Measurements from ENCODE around the gene TOX3. TPM values are rescaled to one million over a fixed set of nuclear protein-coding genes. Genes with fewer than 3 reads are reported as not detected.

Gene TOX3
- total and polyA plus RNA-seq, 2 of the 8 experiments (the other 6 are each of a cell fraction or from before 2014, with no cell fraction given): 16.7 to 31.2 TPM

DNA sequence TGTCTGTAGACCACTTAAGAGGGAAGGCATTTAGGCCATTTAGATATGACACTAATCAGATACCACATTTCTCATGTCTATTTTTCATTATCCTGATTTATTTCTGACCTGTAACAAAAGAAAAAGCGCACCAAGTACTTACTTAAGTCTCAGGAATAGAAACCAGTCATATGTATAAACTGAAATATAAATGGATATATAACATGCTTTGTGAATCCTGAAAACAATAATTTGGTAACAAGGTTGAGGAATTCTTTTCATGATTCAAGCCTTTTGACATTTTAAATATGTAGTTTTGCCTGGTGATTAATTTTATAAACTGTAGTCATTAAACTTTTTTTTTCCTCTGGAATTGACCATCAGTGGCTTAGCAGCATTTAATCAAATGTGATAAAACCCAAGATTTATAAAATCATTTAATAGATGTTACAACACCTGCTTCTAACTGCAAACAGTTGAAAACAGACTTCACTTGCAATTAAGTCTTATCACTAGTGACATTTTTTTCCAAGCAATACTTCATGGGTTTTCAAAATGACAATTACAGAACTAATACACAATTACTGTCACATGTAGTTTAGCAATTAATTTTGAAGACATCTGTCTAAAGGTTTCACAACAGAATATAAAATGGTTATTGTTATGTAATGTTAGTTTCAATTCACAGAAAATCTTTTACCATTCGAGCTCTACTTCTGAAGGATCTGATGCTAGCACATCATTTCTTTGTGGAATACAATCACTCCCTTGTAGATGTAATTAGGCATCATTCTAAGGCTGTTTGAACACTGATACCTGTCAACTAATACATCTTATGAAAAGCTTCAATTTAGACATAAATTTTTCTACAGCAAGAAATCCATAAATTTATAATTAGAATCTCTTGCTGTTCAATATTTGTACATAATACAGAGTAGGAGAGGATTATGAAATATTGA, 110.3 kb downstream of the TOX3 start:
- no peak overlapping the region for H3K4ac ChIP-seq (replicated peaks; ENCODE audit: insufficient read length, low read depth, low read length)
- H3K36me3 ChIP-seq (ENCODE audit: control insufficient read depth in 2 of 4, insufficient read depth in 4 of 4, low read length in 3 of 4): peaks cover 8 to 42% (median 21%) of the 10 kb centered on the region in 4 experiments
- no peak overlapping the region for H3K27ac ChIP-seq (ENCODE audit: low read depth, low read length)
- POLR2A ChIA-PET (ENCODE audit: partially characterized antibody): interaction anchor here (0.6 kb wide), 1 partner anchor 292 kb away, joined by 3 read pairs; no protein-coding TSS in a partner anchor
- H3K14ac ChIP-seq (ENCODE audit: insufficient read length): no peak overlapping the region
- no peak overlapping the region for H3K9ac ChIP-seq (replicated peaks in 1 of 4; ENCODE audit: extremely low read depth in 1 of 4, low read depth in 3 of 4, low read length in 3 of 4)
- H3K4me2 ChIP-seq (ENCODE audit: insufficient read depth in 1 of 2, low read depth in 2 of 2, low read length in 2 of 2): no peak overlapping the region
- no peak overlapping the region for H4K91ac ChIP-seq (replicated peaks; ENCODE audit: insufficient read length, low read length)
- H2BK5ac ChIP-seq (ENCODE audit: low read depth, low read length): no peak overlapping the region
- H3K4me1 ChIP-seq (replicated peaks in 1 of 4; ENCODE audit: control insufficient read depth in 3 of 4, insufficient read depth in 4 of 4, low read length in 3 of 4): peaks cover 0 to 8% (median 0%) of the 10 kb centered on the region in 4 experiments; a peak in 3 of 7 replicates
- H3K79me1 ChIP-seq (ENCODE audit: low read depth, low read length): no peaks in the 10 kb centered on the region
- FAIRE-seq (no peak), DNase-seq (ENCODE audit: low read depth in 1 of 2, low spot score in 2 of 2) (no peak)
- no peak overlapping the region for H4K8ac ChIP-seq (ENCODE audit: extremely low read depth, insufficient read depth, low read length)
- no peaks in the 10 kb centered on the region for H3K23me2 ChIP-seq (ENCODE audit: low read depth, low read length)
- peaks cover 0 to 2% of the 10 kb centered on the region in 2 experiments for H4K20me1 ChIP-seq (replicated peaks in 1 of 2; ENCODE audit: control insufficient read depth in 1 of 2, insufficient read depth in 2 of 2, low read length in 2 of 2)
- no peak overlapping the region for H2AFZ ChIP-seq (ENCODE audit: low read length)
- no peak overlapping the region for H2AK5ac ChIP-seq (ENCODE audit: low read depth, low read length)
- H2BK20ac ChIP-seq (ENCODE audit: low read length): no peak overlapping the region
- no peak overlapping the region for H3K56ac ChIP-seq (replicated peaks; ENCODE audit: insufficient read length, low read depth, low read length)
- H3K79me2 ChIP-seq (ENCODE audit: control insufficient read depth in 1 of 2, insufficient read depth in 2 of 2, low read length in 2 of 2): no peaks in the 10 kb centered on the region
- no peaks in the 10 kb centered on the region for H3K27me3 ChIP-seq (replicated peaks in 1 of 4; ENCODE audit: control insufficient read depth in 3 of 4, extremely low read depth in 1 of 4, insufficient read depth in 3 of 4, low read length in 3 of 4)
- WGBS, 2 experiments (ENCODE audit: extremely low coverage in 1 of 2, insufficient coverage in 1 of 2, insufficient read length in 1 of 2, insufficient replicate concordance in 2 of 2, low coverage in 1 of 2, low lambda C conversion rate in 2 of 2, missing lambda C conversion rate in 1 of 2): 86% methylated on average over 2 of the region's 2 CpGs; no CpG with 5 or more reads in 1 of the 2 experiments
- H3K23ac ChIP-seq (ENCODE audit: insufficient read length): no peak overlapping the region
- peaks cover 3 to 4% of the 10 kb centered on the region in 2 experiments; a peak in 2 of 4 replicates for H3K9me3 ChIP-seq (ENCODE audit: insufficient read depth in 2 of 2, low read depth in 1 of 2, low read length in 1 of 2)
- H2BK15ac ChIP-seq (ENCODE audit: low read length): no peak overlapping the region
- H4K5ac ChIP-seq (ENCODE audit: insufficient read length, low read depth, low read length): no peak overlapping the region
- H2BK120ac ChIP-seq (replicated peaks; ENCODE audit: low read depth, low read length): no peak overlapping the region
- H3K4me3 ChIP-seq (ENCODE audit: extremely low read depth in 1 of 4, insufficient read depth in 2 of 4, low read depth in 3 of 4, low read length in 4 of 4): no peak overlapping the region
- H3K18ac ChIP-seq (ENCODE audit: extremely low read depth, low read length): no peak overlapping the region
- H2BK12ac ChIP-seq (ENCODE audit: low read depth, low read length): no peak overlapping the region
- CTCF ChIA-PET (ENCODE audit: partially characterized antibody): no interaction called here
- TF ChIP-seq RXRA (IDR thresholded peaks at IDR 0.05; ENCODE audit: insufficient read depth, low read depth, low read length) (no peak), TCF12 (IDR thresholded peaks at IDR 0.05; ENCODE audit: low read depth, low read length) (no peak), EZH2 (IDR thresholded peaks at IDR 0.05; ENCODE audit: low read depth, low read length, severe bottlenecking) (no peak), SIRT6 (IDR thresholded peaks at IDR 0.05; ENCODE audit: low read length) (no peak), JUN (IDR thresholded peaks at IDR 0.05; ENCODE audit: low read depth, low read length) (no peak), TEAD4 (IDR thresholded peaks at IDR 0.05; ENCODE audit: low read depth, low read length) (no peak), MAX (IDR thresholded peaks at IDR 0.05) (no peak), POU5F1 (IDR thresholded peaks at IDR 0.05; ENCODE audit: low read depth, low read length) (no peak), CBX8 (IDR thresholded peaks at IDR 0.05; ENCODE audit: borderline replicate concordance, low read depth, low read length) (no peak), NRF1 (IDR thresholded peaks at IDR 0.05; ENCODE audit: low read depth, low read length) (no peak)
- TF ChIP-seq, protein P1, sequence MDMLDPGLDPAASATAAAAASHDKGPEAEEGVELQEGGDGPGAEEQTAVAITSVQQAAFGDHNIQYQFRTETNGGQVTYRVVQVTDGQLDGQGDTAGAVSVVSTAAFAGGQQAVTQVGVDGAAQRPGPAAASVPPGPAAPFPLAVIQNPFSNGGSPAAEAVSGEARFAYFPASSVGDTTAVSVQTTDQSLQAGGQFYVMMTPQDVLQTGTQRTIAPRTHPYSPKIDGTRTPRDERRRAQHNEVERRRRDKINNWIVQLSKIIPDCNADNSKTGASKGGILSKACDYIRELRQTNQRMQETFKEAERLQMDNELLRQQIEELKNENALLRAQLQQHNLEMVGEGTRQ (IDR thresholded peaks at IDR 0.05; ENCODE audit: low read length): no peak

Measured in H1 (cell line).